H9 (cell line): ENCODE results near the gene TTLL3. TPM values are rescaled to one million over a fixed set of nuclear protein-coding genes. Genes with fewer than 3 reads are reported as not detected.

Source experiments
- DNase-seq: peaks from one replicate; pipeline ENCODE4 v3.0.0-alpha.2; 2017
- H2AFZ ChIP-seq: one replicate; pipeline ENCODE4 v1.6.1; 2013; ENCODE audit warnings: mild to moderate bottlenecking, low read length, control low read depth, moderate library complexity
- H2AK5ac ChIP-seq: 2 replicates; pipeline ENCODE4 v1.6.1; 2013; ENCODE audit warnings: low read length, control low read depth, mixed read lengths; ENCODE audit not compliant: insufficient read length
- H2BK120ac ChIP-seq: one replicate; pipeline ENCODE4 v1.6.1; 2013; ENCODE audit warnings: low read depth, mild to moderate bottlenecking, low read length, control low read depth, inconsistent platforms; ENCODE audit not compliant: poor library complexity, severe bottlenecking
- H2BK12ac ChIP-seq: 2 replicates; pipeline ENCODE4 v1.6.1; 2013; ENCODE audit warnings: low read length, control low read depth, mixed read lengths, low read depth; ENCODE audit not compliant: insufficient read length
- H2BK15ac ChIP-seq: 2 replicates; pipeline ENCODE4 v1.6.1; 2013; ENCODE audit warnings: low read depth, low read length, control low read depth
- H2BK20ac ChIP-seq: one replicate; pipeline ENCODE4 v1.6.1; 2013; ENCODE audit warnings: low read depth, mild to moderate bottlenecking, low read length, control low read depth, inconsistent platforms; ENCODE audit not compliant: poor library complexity, severe bottlenecking
- H2BK5ac ChIP-seq: 2 replicates; pipeline ENCODE4 v1.6.1; 2013; ENCODE audit warnings: low read length, control low read depth, mixed read lengths; ENCODE audit not compliant: insufficient read length
- H3K14ac ChIP-seq: 2 replicates; pipeline ENCODE4 v1.6.1; 2013; ENCODE audit warnings: low read length, control low read depth; ENCODE audit not compliant: insufficient read depth
- H3K18ac ChIP-seq: 2 replicates; pipeline ENCODE4 v1.6.1; 2013; ENCODE audit warnings: low read depth, mild to moderate bottlenecking, mixed read lengths, low read length, control low read depth; ENCODE audit not compliant: insufficient read length
- H3K23ac ChIP-seq: 2 replicates; pipeline ENCODE4 v1.6.1; 2013; ENCODE audit warnings: low read length, control low read depth, mixed read lengths, low read depth; ENCODE audit not compliant: insufficient read length
- H3K23me2 ChIP-seq: 2 replicates; pipeline ENCODE4 v1.6.1; 2013; ENCODE audit warnings: low read depth, mild to moderate bottlenecking, mixed read lengths, low read length, control low read depth; ENCODE audit not compliant: insufficient read length, poor library complexity, severe bottlenecking
- H3K27ac ChIP-seq: 2 replicates; pipeline ENCODE4 v1.5.1; 2013; ENCODE audit warnings: low read length, control low read depth, mixed read lengths, low read depth; ENCODE audit not compliant: insufficient read length
- H3K27me3 ChIP-seq: 2 replicates; pipeline ENCODE4 v1.6.1; 2013; ENCODE audit warnings: low read length, control low read depth, inconsistent platforms; ENCODE audit not compliant: insufficient read depth
- H3K4ac ChIP-seq: 2 replicates; pipeline ENCODE4 v1.6.1; 2013; ENCODE audit warnings: low read depth, mild to moderate bottlenecking, control low read depth, inconsistent platforms, low read length, moderate library complexity
- H3K4me1 ChIP-seq: 2 replicates; pipeline ENCODE4 v1.6.1; 2013; ENCODE audit warnings: low read length, control low read depth, inconsistent platforms; ENCODE audit not compliant: insufficient read depth
- H3K4me2 ChIP-seq: 2 replicates; pipeline ENCODE4 v1.6.1; 2013; ENCODE audit warnings: low read length, control low read depth, mixed read lengths; ENCODE audit not compliant: insufficient read length, insufficient read depth
- H3K56ac ChIP-seq: 2 replicates; pipeline ENCODE4 v1.6.1; 2013; ENCODE audit warnings: low read depth, mild to moderate bottlenecking, mixed read lengths, low read length, control low read depth; ENCODE audit not compliant: insufficient read length
- H3K79me1 ChIP-seq: 2 replicates; pipeline ENCODE4 v1.6.1; 2013; ENCODE audit warnings: low read depth, mild to moderate bottlenecking, moderate library complexity, low read length, control low read depth, inconsistent platforms; ENCODE audit not compliant: insufficient read depth, poor library complexity, severe bottlenecking
- H3K79me2 ChIP-seq: 2 replicates; pipeline ENCODE4 v1.6.1; 2013; ENCODE audit warnings: low read length, control low read depth, inconsistent platforms; ENCODE audit not compliant: insufficient read depth
- H3K9ac ChIP-seq: 2 replicates; pipeline ENCODE4 v1.6.1; 2013; ENCODE audit warnings: low read length, control low read depth, mixed read lengths; ENCODE audit not compliant: insufficient read length; ENCODE audit errors: extremely low read depth
- H3K9me3 ChIP-seq: one replicate; pipeline ENCODE4 v1.6.1; 2013; ENCODE audit warnings: low read depth, low read length, inconsistent platforms; ENCODE audit not compliant: control insufficient read depth
- H3T11ph ChIP-seq: one replicate; pipeline ENCODE4 v1.6.1; 2013; ENCODE audit warnings: mild to moderate bottlenecking, low read length, control low read depth, inconsistent platforms
- H4K20me1 ChIP-seq: one replicate; pipeline ENCODE4 v1.6.1; 2013; ENCODE audit not compliant: control insufficient read depth, insufficient read length, insufficient read depth
- H4K5ac ChIP-seq: 2 replicates; pipeline ENCODE4 v1.6.1; 2013; ENCODE audit warnings: low read depth, mild to moderate bottlenecking, mixed read lengths, low read length, control low read depth; ENCODE audit not compliant: insufficient read length
- H4K8ac ChIP-seq: replicated peaks from 2 replicates; pipeline ENCODE4 v1.6.1; 2013; ENCODE audit warnings: low read length, control low read depth, mixed read lengths, low read depth; ENCODE audit not compliant: insufficient read length
- H4K91ac ChIP-seq: 2 replicates; pipeline ENCODE4 v1.6.1; 2013; ENCODE audit warnings: low read depth, mild to moderate bottlenecking, moderate library complexity, mixed read lengths, low read length, control low read depth; ENCODE audit not compliant: insufficient read length
- H3K27ac Mint-ChIP-seq, 3 experiments: 2 replicates in 2 of 3; 3 replicates in 1 of 3; pipeline ENCODE4 v1.8.0; 2020 to 2021; ENCODE audit warnings: mixed read lengths in 3 of 3, mild to moderate bottlenecking in 1 of 3, moderate library complexity in 1 of 3
- H3K27me3 Mint-ChIP-seq: 2 replicates; pipeline ENCODE4 v1.8.0; 2021; ENCODE audit warnings: low read depth, mild to moderate bottlenecking, moderate library complexity, mixed read lengths
- H3K36me3 Mint-ChIP-seq, 3 experiments: 2 replicates in 2 of 3; 3 replicates in 1 of 3; pipeline ENCODE4 v1.8.0; 2020 to 2021; ENCODE audit warnings: low read depth in 3 of 3, mixed read lengths in 3 of 3; ENCODE audit not compliant: insufficient read depth in 1 of 3
- H3K4me1 Mint-ChIP-seq, 2 experiments: 2 replicates each; pipeline ENCODE4 v1.8.0; 2020; ENCODE audit warnings: mixed read lengths in 2 of 2
- H3K4me3 Mint-ChIP-seq, 2 experiments: 2 replicates in 1 of 2; 3 replicates in 1 of 2; pipeline ENCODE4 v1.8.0; 2020 to 2021; ENCODE audit warnings: mild to moderate bottlenecking in 2 of 2, mixed read lengths in 2 of 2, moderate library complexity in 1 of 2
- H3K9me3 Mint-ChIP-seq, 2 experiments: 2 replicates in 1 of 2; 3 replicates in 1 of 2; pipeline ENCODE4 v1.8.0; 2020; ENCODE audit warnings: mild to moderate bottlenecking in 2 of 2, mixed read lengths in 2 of 2, moderate library complexity in 1 of 2
- CTCF ChIP-seq: fragments of 200-600 bp; sonication (generic); conservative IDR thresholded peaks from 3 replicates; pipeline ENCODE4 v1.8.0; 2021; ENCODE audit warnings: antibody characterized with exemption, mild to moderate bottlenecking
- WGBS: extraction: QIAGEN DNeasy Blood & Tissue Kit; methylation state at CpG from one replicate; pipeline ENCODE4 v1.1.7; 2013; ENCODE audit warnings: missing lambda C conversion rate, low lambda C conversion rate, mixed read lengths; ENCODE audit not compliant: insufficient read length; ENCODE audit errors: extremely low coverage; 5-methylcytosine and 5-hydroxymethylcytosine counted together
- total RNA-seq: library from RNA; stranded (reverse); gene quantifications from 2 replicates; pipeline ENCODE4 v1.2.1, GENCODE V29; 2021

TTLL3 gene
- total RNA-seq, 1 experiment from 2014 or later, result 14.4 TPM

- no peak overlapping the region for H4K8ac ChIP-seq
- H3K36me3 Mint-ChIP-seq, result peaks cover 32 to 55% (median 45%) of the 10 kb centered on the region in 3 experiments; a peak in 6 of 7 replicates
- no peak overlapping the region for H2BK15ac ChIP-seq
- no peak overlapping the region for H3K23ac ChIP-seq
- peak overlapping the region; percentile 94 to 95 for H3K4me3 Mint-ChIP-seq
- H3K4ac ChIP-seq, result no peak overlapping the region; the same call in 1 of the 2 replicates
- H2BK5ac ChIP-seq, result no peak overlapping the region
- no peak overlapping the region for H2BK20ac ChIP-seq
- no peak overlapping the region for H2AFZ ChIP-seq
- no peaks in the 10 kb centered on the region for H3K79me1 ChIP-seq
- no peaks in the 10 kb centered on the region; the same call in 1 of the 2 replicates for H3K27me3 ChIP-seq
- H3T11ph ChIP-seq, result no peak overlapping the region
- peak overlapping the region; percentile 69 to 100 (median 100) for H3K27ac Mint-ChIP-seq
- no peak overlapping the region for H3K27ac ChIP-seq
- H2AK5ac ChIP-seq, result no peak overlapping the region
- no peak overlapping the region for H4K91ac ChIP-seq
- H2BK120ac ChIP-seq, result peak overlapping the region; percentile 56
- peaks cover 6% of the 10 kb centered on the region for H3K23me2 ChIP-seq
- peak overlapping the region; percentile 89 for H3K56ac ChIP-seq
- no peak overlapping the region for H4K5ac ChIP-seq
- H3K14ac ChIP-seq, result peak overlapping the region; percentile 27; the same call in 1 of the 2 replicates
- H3K18ac ChIP-seq, result peak overlapping the region; percentile 52
- H3K79me2 ChIP-seq, result peaks cover 5% of the 10 kb centered on the region; the same call in 1 of the 2 replicates
- no peaks in the 10 kb centered on the region for H3K9me3 Mint-ChIP-seq
- peak overlapping the region; percentile 84 for H3K9ac ChIP-seq
- DNase-seq, result no peak
- no peaks in the 10 kb centered on the region for H3K9me3 ChIP-seq
- no peak for TF ChIP-seq CTCF
- no peak overlapping the region for H2BK12ac ChIP-seq
- H3K27me3 Mint-ChIP-seq, result peaks cover 1% of the 10 kb centered on the region; the same call in 1 of the 2 replicates
- H3K4me1 ChIP-seq, result no peaks in the 10 kb centered on the region
- no peaks in the 10 kb centered on the region for H4K20me1 ChIP-seq
- WGBS, result no CpG with 5 or more reads among the region's 23 CpGs
- H3K4me1 Mint-ChIP-seq, result peaks cover 10 to 19% of the 10 kb centered on the region in 2 experiments
- H3K4me2 ChIP-seq, result peak overlapping the region; percentile 81
Measured at GRCh38 chr3:9793161-9793781, 16.8 kb upstream of the TTLL3 start.
